H9 (cell line): ENCODE results near the gene KATNB1. TPM values are rescaled to one million over a fixed set of nuclear protein-coding genes. Genes with fewer than 3 reads are reported as not detected.

Experiments
- DNase-seq: peaks from one replicate; pipeline ENCODE4 v3.0.0-alpha.2; 2017
- H2AFZ ChIP-seq: one replicate; pipeline ENCODE4 v1.6.1; 2013; ENCODE audit warnings: mild to moderate bottlenecking, low read length, control low read depth, moderate library complexity
- H2AK5ac ChIP-seq: 2 replicates; pipeline ENCODE4 v1.6.1; 2013; ENCODE audit warnings: low read length, control low read depth, mixed read lengths; ENCODE audit not compliant: insufficient read length
- H2BK120ac ChIP-seq: one replicate; pipeline ENCODE4 v1.6.1; 2013; ENCODE audit warnings: low read depth, mild to moderate bottlenecking, low read length, control low read depth, inconsistent platforms; ENCODE audit not compliant: poor library complexity, severe bottlenecking
- H2BK12ac ChIP-seq: 2 replicates; pipeline ENCODE4 v1.6.1; 2013; ENCODE audit warnings: low read length, control low read depth, mixed read lengths, low read depth; ENCODE audit not compliant: insufficient read length
- H2BK15ac ChIP-seq: 2 replicates; pipeline ENCODE4 v1.6.1; 2013; ENCODE audit warnings: low read depth, low read length, control low read depth
- H2BK20ac ChIP-seq: one replicate; pipeline ENCODE4 v1.6.1; 2013; ENCODE audit warnings: low read depth, mild to moderate bottlenecking, low read length, control low read depth, inconsistent platforms; ENCODE audit not compliant: poor library complexity, severe bottlenecking
- H2BK5ac ChIP-seq: 2 replicates; pipeline ENCODE4 v1.6.1; 2013; ENCODE audit warnings: low read length, control low read depth, mixed read lengths; ENCODE audit not compliant: insufficient read length
- H3K14ac ChIP-seq: 2 replicates; pipeline ENCODE4 v1.6.1; 2013; ENCODE audit warnings: low read length, control low read depth; ENCODE audit not compliant: insufficient read depth
- H3K18ac ChIP-seq: 2 replicates; pipeline ENCODE4 v1.6.1; 2013; ENCODE audit warnings: low read depth, mild to moderate bottlenecking, mixed read lengths, low read length, control low read depth; ENCODE audit not compliant: insufficient read length
- H3K23ac ChIP-seq: 2 replicates; pipeline ENCODE4 v1.6.1; 2013; ENCODE audit warnings: low read length, control low read depth, mixed read lengths, low read depth; ENCODE audit not compliant: insufficient read length
- H3K23me2 ChIP-seq: 2 replicates; pipeline ENCODE4 v1.6.1; 2013; ENCODE audit warnings: low read depth, mild to moderate bottlenecking, mixed read lengths, low read length, control low read depth; ENCODE audit not compliant: insufficient read length, poor library complexity, severe bottlenecking
- H3K27ac ChIP-seq: 2 replicates; pipeline ENCODE4 v1.5.1; 2013; ENCODE audit warnings: low read length, control low read depth, mixed read lengths, low read depth; ENCODE audit not compliant: insufficient read length
- H3K27me3 ChIP-seq: 2 replicates; pipeline ENCODE4 v1.6.1; 2013; ENCODE audit warnings: low read length, control low read depth, inconsistent platforms; ENCODE audit not compliant: insufficient read depth
- H3K4ac ChIP-seq: 2 replicates; pipeline ENCODE4 v1.6.1; 2013; ENCODE audit warnings: low read depth, mild to moderate bottlenecking, control low read depth, inconsistent platforms, low read length, moderate library complexity
- H3K4me1 ChIP-seq: 2 replicates; pipeline ENCODE4 v1.6.1; 2013; ENCODE audit warnings: low read length, control low read depth, inconsistent platforms; ENCODE audit not compliant: insufficient read depth
- H3K4me2 ChIP-seq: 2 replicates; pipeline ENCODE4 v1.6.1; 2013; ENCODE audit warnings: low read length, control low read depth, mixed read lengths; ENCODE audit not compliant: insufficient read length, insufficient read depth
- H3K56ac ChIP-seq: 2 replicates; pipeline ENCODE4 v1.6.1; 2013; ENCODE audit warnings: low read depth, mild to moderate bottlenecking, mixed read lengths, low read length, control low read depth; ENCODE audit not compliant: insufficient read length
- H3K79me1 ChIP-seq: 2 replicates; pipeline ENCODE4 v1.6.1; 2013; ENCODE audit warnings: low read depth, mild to moderate bottlenecking, moderate library complexity, low read length, control low read depth, inconsistent platforms; ENCODE audit not compliant: insufficient read depth, poor library complexity, severe bottlenecking
- H3K79me2 ChIP-seq: 2 replicates; pipeline ENCODE4 v1.6.1; 2013; ENCODE audit warnings: low read length, control low read depth, inconsistent platforms; ENCODE audit not compliant: insufficient read depth
- H3K9ac ChIP-seq: 2 replicates; pipeline ENCODE4 v1.6.1; 2013; ENCODE audit warnings: low read length, control low read depth, mixed read lengths; ENCODE audit not compliant: insufficient read length; ENCODE audit errors: extremely low read depth
- H3K9me3 ChIP-seq: one replicate; pipeline ENCODE4 v1.6.1; 2013; ENCODE audit warnings: low read depth, low read length, inconsistent platforms; ENCODE audit not compliant: control insufficient read depth
- H3T11ph ChIP-seq: one replicate; pipeline ENCODE4 v1.6.1; 2013; ENCODE audit warnings: mild to moderate bottlenecking, low read length, control low read depth, inconsistent platforms
- H4K20me1 ChIP-seq: one replicate; pipeline ENCODE4 v1.6.1; 2013; ENCODE audit not compliant: control insufficient read depth, insufficient read length, insufficient read depth
- H4K5ac ChIP-seq: 2 replicates; pipeline ENCODE4 v1.6.1; 2013; ENCODE audit warnings: low read depth, mild to moderate bottlenecking, mixed read lengths, low read length, control low read depth; ENCODE audit not compliant: insufficient read length
- H4K8ac ChIP-seq: replicated peaks from 2 replicates; pipeline ENCODE4 v1.6.1; 2013; ENCODE audit warnings: low read length, control low read depth, mixed read lengths, low read depth; ENCODE audit not compliant: insufficient read length
- H4K91ac ChIP-seq: 2 replicates; pipeline ENCODE4 v1.6.1; 2013; ENCODE audit warnings: low read depth, mild to moderate bottlenecking, moderate library complexity, mixed read lengths, low read length, control low read depth; ENCODE audit not compliant: insufficient read length
- H3K27ac Mint-ChIP-seq, 3 experiments: 2 replicates in 2 of 3; 3 replicates in 1 of 3; pipeline ENCODE4 v1.8.0; 2020 to 2021; ENCODE audit warnings: mixed read lengths in 3 of 3, mild to moderate bottlenecking in 1 of 3, moderate library complexity in 1 of 3
- H3K27me3 Mint-ChIP-seq: 2 replicates; pipeline ENCODE4 v1.8.0; 2021; ENCODE audit warnings: low read depth, mild to moderate bottlenecking, moderate library complexity, mixed read lengths
- H3K36me3 Mint-ChIP-seq, 3 experiments: 2 replicates in 2 of 3; 3 replicates in 1 of 3; pipeline ENCODE4 v1.8.0; 2020 to 2021; ENCODE audit warnings: low read depth in 3 of 3, mixed read lengths in 3 of 3; ENCODE audit not compliant: insufficient read depth in 1 of 3
- H3K4me1 Mint-ChIP-seq, 2 experiments: 2 replicates each; pipeline ENCODE4 v1.8.0; 2020; ENCODE audit warnings: mixed read lengths in 2 of 2
- H3K4me3 Mint-ChIP-seq, 2 experiments: 2 replicates in 1 of 2; 3 replicates in 1 of 2; pipeline ENCODE4 v1.8.0; 2020 to 2021; ENCODE audit warnings: mild to moderate bottlenecking in 2 of 2, mixed read lengths in 2 of 2, moderate library complexity in 1 of 2
- H3K9me3 Mint-ChIP-seq, 2 experiments: 2 replicates in 1 of 2; 3 replicates in 1 of 2; pipeline ENCODE4 v1.8.0; 2020; ENCODE audit warnings: mild to moderate bottlenecking in 2 of 2, mixed read lengths in 2 of 2, moderate library complexity in 1 of 2
- CTCF ChIP-seq: fragments of 200-600 bp; sonication (generic); conservative IDR thresholded peaks from 3 replicates; pipeline ENCODE4 v1.8.0; 2021; ENCODE audit warnings: antibody characterized with exemption, mild to moderate bottlenecking
- WGBS: extraction: QIAGEN DNeasy Blood & Tissue Kit; methylation state at CpG from one replicate; pipeline ENCODE4 v1.1.7; 2013; ENCODE audit warnings: missing lambda C conversion rate, low lambda C conversion rate, mixed read lengths; ENCODE audit not compliant: insufficient read length; ENCODE audit errors: extremely low coverage; 5-methylcytosine and 5-hydroxymethylcytosine counted together
- total RNA-seq: library from RNA; stranded (reverse); gene quantifications from 2 replicates; pipeline ENCODE4 v1.2.1, GENCODE V29; 2021

KATNB1 gene
- total RNA-seq, 1 experiment from 2014 or later, result 29.9 TPM

GRCh38 chr16:57689762-57690558, 45.6 kb upstream of the KATNB1 start:
- Histone ChIP-seq H2BK120ac (no peak overlapping the region), H3K79me1 (no peaks in the 10 kb centered on the region), H3K4me1 (no peaks in the 10 kb centered on the region), H4K8ac (no peak overlapping the region), H2BK20ac (no peak overlapping the region), H3K23me2 (no peaks in the 10 kb centered on the region), H4K5ac (no peak overlapping the region), H3K4ac (no peak overlapping the region), H4K91ac (no peak overlapping the region), H3K27me3 (no peaks in the 10 kb centered on the region), H2BK12ac (no peak overlapping the region), H3K56ac (no peak overlapping the region), H4K20me1 (no peaks in the 10 kb centered on the region), H2BK15ac (no peak overlapping the region), H3K4me2 (no peak overlapping the region), H3K23ac (no peak overlapping the region), H3K18ac (no peak overlapping the region), H3K9me3 (no peaks in the 10 kb centered on the region), H3K79me2 (no peaks in the 10 kb centered on the region), H3T11ph (no peak overlapping the region), H2AK5ac (no peak overlapping the region), H3K9ac (no peak overlapping the region), H3K27ac (no peak overlapping the region), H3K14ac (no peak overlapping the region), H2AFZ (no peak overlapping the region), H2BK5ac (no peak overlapping the region)
- DNase-seq, result no peak
- Mint-ChIP-seq H3K27ac (no peak overlapping the region; a peak in 1 of 7 replicates), H3K4me1 (peaks cover 5 to 20% of the 10 kb centered on the region in 2 experiments), H3K36me3 (no peaks in the 10 kb centered on the region), H3K27me3 (peaks cover 6% of the 10 kb centered on the region), H3K4me3 (no peak overlapping the region), H3K9me3 (no peaks in the 10 kb centered on the region)
- no CpG with 5 or more reads among the region's 13 CpGs for WGBS
- no peak for TF ChIP-seq CTCF
